ENCODE measurements around the gene NEMP2. TPM values are rescaled to one million over a fixed set of nuclear protein-coding genes. Genes with fewer than 3 reads are reported as not detected.
A peak's percentile ranks its signal among the peaks of the same experiment; 100 is the strongest.

The NEMP2 gene
- 10.1 and 22.0 TPM in 2 replicates for polyA plus RNA-seq (2011; rRNA removed)
- polyA plus RNA-seq (2012; cell fraction: cytosol; rRNA removed) = 2.7 and 3.2 TPM in 2 replicates
- 1.2 and 2.0 TPM in 2 replicates for polyA plus RNA-seq (2012; cell fraction: nucleus; rRNA removed)
- 7.1 to 8.1 TPM (median 7.2 TPM) in 3 replicates for polyA plus RNA-seq (2017; fragmentation: RNase III; extraction: RNeasy Plus Mini Kit Qiagen cat#74134 plus additional on column Dnase treatment)
- 22.8 and 24.1 TPM in 2 replicates for polyA minus RNA-seq (2011; rRNA and poly(A)+ RNA removed)

GRCh38 chr2:190534310-190535120, at the start of gene NEMP2:
TSS of gene NEMP2 (minus strand) at chr2:190534722. CDS start at chr2:190534655, 67 bp downstream.
- ChIA-PET POLR2A (interaction anchor here (0.9 to 1.8 kb wide), 4 partner anchors 39 to 116 kb away, joined by 3 to 6 read pairs (median 3); partner anchors contain the start of gene NAB1), CTCF (interaction anchor here (1.1 kb wide), 1 partner anchor 145 kb away, joined by 4 read pairs; no protein-coding TSS in a partner anchor)
- H3K9me3 ChIP-seq = peaks cover 19% of the 10 kb centered on the region
- H3K27ac ChIP-seq = peak within 1 kb of the TSS; percentile 93 to 97
- ATAC-seq = peak; percentile 90 to 92
- FAIRE-seq = no peak
- peaks cover 28% of the 10 kb centered on the region for H3K4me1 ChIP-seq
- under 1% methylated on average over 42 of the region's 92 CpGs for WGBS (ENCODE audit: missing lambda C conversion rate)
- peak within 1 kb of the TSS; percentile 60 for H3K4me3 ChIP-seq
- peak within 1 kb of the TSS; percentile 92 for H3K4me2 ChIP-seq
- peak; percentile 52 to 86 for DNase-seq (ENCODE audit: low read depth in 1 of 2, low spot score in 1 of 2)
- TF ChIP-seq EHMT2 (IDR thresholded peaks at IDR 0.05; ENCODE audit: low read depth) (no peak), SREBF2 (IDR thresholded peaks at IDR 0.05) (no peak), RFX5 (IDR thresholded peaks at IDR 0.05) (no peak), NR3C1 (IDR thresholded peaks at IDR 0.05) (no peak), HOXA7 (CRISPR knock-in tag; IDR thresholded peaks at IDR 0.05) (no peak), ESRRA (IDR thresholded peaks at IDR 0.05; ENCODE audit: borderline replicate concordance, low read length) (no peak), HMGXB4 (CRISPR knock-in tag; IDR thresholded peaks at IDR 0.05; ENCODE audit: borderline replicate concordance) (0 out of 2 replicates have a peak, but pooled peaks have one; percentile 2), CEBPB (IDR thresholded peaks at IDR 0.05) (no peak), HOXB13 (CRISPR knock-in tag; IDR thresholded peaks at IDR 0.05; ENCODE audit: low read depth) (peak; percentile 72; the same call in 1 of the 2 replicates), ZSCAN20 (CRISPR knock-in tag; IDR thresholded peaks at IDR 0.05) (no peak), POLR2AphosphoS2 (conservative IDR thresholded peaks at IDR 0.05; ENCODE audit: low read length) (no peak), EHF (CRISPR knock-in tag; IDR thresholded peaks at IDR 0.05) (no peak), CBX2 (IDR thresholded peaks at IDR 0.05; ENCODE audit: borderline replicate concordance, low read depth) (no peak), GATA3 (IDR thresholded peaks at IDR 0.05; ENCODE audit: borderline replicate concordance) (no peak), HOXB5 (CRISPR knock-in tag; IDR thresholded peaks at IDR 0.05) (peak; percentile 77; the same call in 1 of the 2 replicates), KDM1A (IDR thresholded peaks at IDR 0.05; ENCODE audit: low read depth) (no peak), ZFP36 (IDR thresholded peaks at IDR 0.05; ENCODE audit: borderline replicate concordance, partially characterized antibody) (no peak), PBX3 (IDR thresholded peaks at IDR 0.05) (no peak), TFCP2L1 (CRISPR knock-in tag; IDR thresholded peaks at IDR 0.05) (0 out of 2 replicates have a peak, but pooled peaks have one; percentile 11), JUNB (IDR thresholded peaks at IDR 0.05) (no peak), FOSL2 (IDR thresholded peaks at IDR 0.05) (no peak), FOSL2 (CRISPR knock-in tag; IDR thresholded peaks at IDR 0.05) (no peak), FOSB (CRISPR knock-in tag; IDR thresholded peaks at IDR 0.05) (no peak), ZNF302 (CRISPR knock-in tag; IDR thresholded peaks at IDR 0.05) (no peak), MAZ (IDR thresholded peaks at IDR 0.05; ENCODE audit: borderline replicate concordance, low read depth, low read length) (no peak), NPAS2 (CRISPR knock-in tag; IDR thresholded peaks at IDR 0.05; ENCODE audit: borderline replicate concordance) (no peak), RARB (CRISPR knock-in tag; IDR thresholded peaks at IDR 0.05) (no peak), MAFK (IDR thresholded peaks at IDR 0.05; ENCODE audit: partially characterized antibody) (no peak), CHD2 (IDR thresholded peaks at IDR 0.05; ENCODE audit: low read length, partially characterized antibody) (no peak), RCOR1 (IDR thresholded peaks at IDR 0.05; ENCODE audit: low read depth, low read length) (no peak), HES2 (IDR thresholded peaks at IDR 0.05) (no peak), PHF8 (IDR thresholded peaks at IDR 0.05; ENCODE audit: borderline replicate concordance, low read depth) (peak; percentile 92), NFE2L2 (conservative IDR thresholded peaks at IDR 0.05; ENCODE audit: low read length) (no peak), HEYL (CRISPR knock-in tag; IDR thresholded peaks at IDR 0.05) (0 out of 2 replicates have a peak, but pooled peaks have one; percentile 38), KDM5A (IDR thresholded peaks at IDR 0.05) (no peak)
- TF ChIP-seq, protein P1, sequence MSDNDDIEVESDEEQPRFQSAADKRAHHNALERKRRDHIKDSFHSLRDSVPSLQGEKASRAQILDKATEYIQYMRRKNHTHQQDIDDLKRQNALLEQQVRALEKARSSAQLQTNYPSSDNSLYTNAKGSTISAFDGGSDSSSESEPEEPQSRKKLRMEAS (IDR thresholded peaks at IDR 0.05) = peak; percentile 91
- TF ChIP-seq, protein P2, sequence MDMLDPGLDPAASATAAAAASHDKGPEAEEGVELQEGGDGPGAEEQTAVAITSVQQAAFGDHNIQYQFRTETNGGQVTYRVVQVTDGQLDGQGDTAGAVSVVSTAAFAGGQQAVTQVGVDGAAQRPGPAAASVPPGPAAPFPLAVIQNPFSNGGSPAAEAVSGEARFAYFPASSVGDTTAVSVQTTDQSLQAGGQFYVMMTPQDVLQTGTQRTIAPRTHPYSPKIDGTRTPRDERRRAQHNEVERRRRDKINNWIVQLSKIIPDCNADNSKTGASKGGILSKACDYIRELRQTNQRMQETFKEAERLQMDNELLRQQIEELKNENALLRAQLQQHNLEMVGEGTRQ (IDR thresholded peaks at IDR 0.05) = no peak

Data from A549 (cell line).